Calu3 (cell line): ENCODE measurements around the gene SVOP. TPM values are rescaled to one million over a fixed set of nuclear protein-coding genes. Genes with fewer than 3 reads are reported as not detected.

Source experiments
- BruUV-seq: library from RNA; stranded (reverse); fragments of 400-500 nt; replicated peaks from 2 replicates; lab custom pipeline; 2021; lab: Mats Ljungman, UMichigan
- CTCF ChIA-PET: fragments of 300-600 bp; sonication (Branson Sonifier 250); formaldehyde crosslinking; loops from one replicate; lab custom pipeline; 2022; ENCODE audit warnings: antibody characterized with exemption; lab: Charles Lee
- DNase-seq: peaks from one replicate; pipeline ENCODE4 v3.0.0; 2022
- H3K27ac Mint-ChIP-seq: one replicate; pipeline ENCODE4 v1.8.0; 2022; ENCODE audit warnings: mixed read lengths; ENCODE audit not compliant: unreplicated experiment
- H3K27me3 Mint-ChIP-seq: one replicate; pipeline ENCODE4 v1.8.0; 2022; ENCODE audit warnings: mixed read lengths; ENCODE audit not compliant: unreplicated experiment
- H3K36me3 Mint-ChIP-seq: one replicate; pipeline ENCODE4 v1.8.0; 2022; ENCODE audit warnings: mild to moderate bottlenecking, moderate library complexity, mixed read lengths; ENCODE audit not compliant: insufficient read depth, unreplicated experiment
- H3K4me1 Mint-ChIP-seq: one replicate; pipeline ENCODE4 v1.8.0; 2022; ENCODE audit warnings: mild to moderate bottlenecking, low read depth, mixed read lengths; ENCODE audit not compliant: unreplicated experiment
- H3K4me3 Mint-ChIP-seq: one replicate; pipeline ENCODE4 v1.8.0; 2022; ENCODE audit warnings: mild to moderate bottlenecking, low read depth, moderate library complexity, mixed read lengths; ENCODE audit not compliant: unreplicated experiment
- H3K9me3 Mint-ChIP-seq: one replicate; pipeline ENCODE4 v1.8.0; 2022; ENCODE audit warnings: low read depth, mixed read lengths; ENCODE audit not compliant: unreplicated experiment
- CTCF ChIP-seq: fragments of 200-600 bp; IDR thresholded peaks from one replicate; pipeline ENCODE4 v1.8.0; 2022; ENCODE audit warnings: antibody characterized with exemption; ENCODE audit not compliant: unreplicated experiment
- intact Hi-C: fragments of 100-400 bp; cut with micrococcal nuclease; formaldehyde crosslinking; loops from one replicate; pipeline ENCODE4 v1.10.0; 2022; ENCODE audit not compliant: unreplicated experiment
- total RNA-seq: library from RNA; stranded (reverse); gene quantifications from 2 replicates; pipeline ENCODE4 v1.2.3, GENCODE V29; 2022

SVOP gene
- total RNA-seq, 1 experiment from 2014 or later: not detected

GRCh38 chr12:108912361-108912760, 108.5 kb downstream of the SVOP start:
- H3K9me3 Mint-ChIP-seq: no peaks in the 10 kb centered on the region
- intact Hi-C loops: no loop called here
- CTCF ChIA-PET: no interaction called here

GRCh38 chr12:108911915-108912314, 109.0 kb downstream of the SVOP start:
- Mint-ChIP-seq H3K36me3 (peaks cover 4% of the 10 kb centered on the region), H3K4me3 (no peak overlapping the region), H3K27me3 (no peaks in the 10 kb centered on the region), H3K4me1 (peaks cover 11% of the 10 kb centered on the region), H3K27ac (peak overlapping the region; percentile 36), H3K9me3 (no peaks in the 10 kb centered on the region)
- peak; percentile 81 for DNase-seq
- intact Hi-C loops: no loop called here
- TF ChIP-seq CTCF: no peak
- no TSS peak for BruUV-seq
- CTCF ChIA-PET: no interaction called here

More at GRCh38 chr12:108912361-108912760, 108.5 kb downstream of the SVOP start:
- Mint-ChIP-seq H3K4me1 (peaks cover 11% of the 10 kb centered on the region), H3K27ac (peak overlapping the region; percentile 36), H3K27me3 (no peaks in the 10 kb centered on the region), H3K36me3 (peaks cover 4% of the 10 kb centered on the region), H3K4me3 (no peak overlapping the region)
- TF ChIP-seq CTCF: no peak
- BruUV-seq: no TSS peak
- DNase-seq: no peak

GRCh38 chr12:108910336-108910735, 110.5 kb downstream of the SVOP start:
- Mint-ChIP-seq H3K9me3 (no peaks in the 10 kb centered on the region), H3K27me3 (no peaks in the 10 kb centered on the region), H3K36me3 (peaks cover 4% of the 10 kb centered on the region), H3K27ac (no peak overlapping the region), H3K4me3 (no peak overlapping the region), H3K4me1 (peaks cover 11% of the 10 kb centered on the region)
- DNase-seq: no peak
- BruUV-seq: no TSS peak
- intact Hi-C loops: no loop called here
- CTCF ChIA-PET: no interaction called here
- TF ChIP-seq CTCF: no peak

- Mint-ChIP-seq H3K36me3 (peaks cover 4% of the 10 kb centered on the region), H3K27me3 (no peaks in the 10 kb centered on the region), H3K27ac (no peak overlapping the region), H3K4me1 (peaks cover 11% of the 10 kb centered on the region), H3K4me3 (no peak overlapping the region), H3K9me3 (no peaks in the 10 kb centered on the region)
- peak; percentile 8 for DNase-seq
- CTCF ChIA-PET: interaction anchor here (1.2 kb wide), 1 partner anchor 18 kb away, joined by 4 read pairs; no protein-coding TSS in a partner anchor
- BruUV-seq: no TSS peak
- no peak for TF ChIP-seq CTCF
- intact Hi-C loops: no loop called here
Observed at GRCh38 chr12:108907839-108908351, 113.0 kb downstream of the SVOP start.
